ENCODE measurements around the gene ATP13A4.

The ATP13A4 gene

DNA sequence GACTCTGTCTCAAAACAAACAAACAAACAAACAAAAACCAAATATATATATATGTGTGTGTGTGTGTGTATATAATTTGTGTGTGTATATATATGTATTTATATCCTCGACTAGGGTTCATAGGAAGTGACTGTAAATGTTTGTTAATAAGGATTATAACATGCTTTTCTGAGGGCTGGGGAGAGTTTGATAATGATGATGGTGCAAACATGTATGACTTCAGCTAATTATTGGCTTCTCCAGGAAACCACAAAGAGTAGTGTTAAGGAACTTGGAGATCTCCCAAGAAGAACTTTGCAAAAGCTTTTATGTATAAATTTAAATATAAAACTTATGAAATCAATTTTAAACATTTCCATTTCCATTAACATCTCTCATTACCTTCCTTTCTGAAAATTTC, 34.4 kb upstream of the ATP13A4 start:
- H3K4me1 ChIP-seq (ENCODE audit: control insufficient read depth, insufficient read depth, low read length), result 0 out of 2 replicates have a peak, but pooled peaks cover 9% of the 10 kb centered on the region
- H3K4me3 ChIP-seq (ENCODE audit: low read depth, low read length), result no peak overlapping the region
- no peaks in the 10 kb centered on the region for H3K36me3 ChIP-seq (ENCODE audit: control insufficient read depth, insufficient read depth, low read length)
- H3K9me3 ChIP-seq (ENCODE audit: control insufficient read depth, insufficient read depth, low read depth, low read length), result no peaks in the 10 kb centered on the region
- H3K27ac ChIP-seq (ENCODE audit: low read depth, low read length), result no peak overlapping the region
- H3K9ac ChIP-seq (ENCODE audit: low read length), result no peak overlapping the region
- H3K27me3 ChIP-seq (ENCODE audit: control insufficient read depth, insufficient read depth, low read length), result no peaks in the 10 kb centered on the region; the same call in 1 of the 2 replicates

DNA sequence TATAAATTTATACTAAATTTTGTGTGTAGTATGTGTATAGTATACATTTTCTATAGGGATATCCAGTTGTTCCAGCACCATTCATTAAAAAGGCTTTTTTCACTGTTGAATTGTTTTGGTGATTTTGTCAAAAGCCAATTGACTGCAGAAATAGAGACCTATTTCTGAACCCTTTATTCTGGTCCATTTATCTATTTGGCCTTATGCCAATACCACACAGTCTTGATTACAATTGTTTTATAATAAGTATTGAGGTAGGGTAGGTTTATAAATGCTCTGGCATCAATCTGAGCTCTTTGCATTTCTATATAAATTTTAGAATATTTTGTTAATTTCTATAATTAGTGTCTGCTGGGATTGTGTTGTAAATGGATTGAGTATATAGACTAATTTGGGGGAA, 31.8 kb upstream of the ATP13A4 start:
- Histone ChIP-seq H3K9me3 (ENCODE audit: control insufficient read depth, insufficient read depth, low read depth, low read length) (no peaks in the 10 kb centered on the region), H3K4me1 (ENCODE audit: control insufficient read depth, insufficient read depth, low read length) (0 out of 2 replicates have a peak, but pooled peaks cover 6% of the 10 kb centered on the region), H3K9ac (ENCODE audit: low read length) (no peak overlapping the region), H3K27me3 (ENCODE audit: control insufficient read depth, insufficient read depth, low read length) (no peaks in the 10 kb centered on the region), H3K27ac (ENCODE audit: low read depth, low read length) (no peak overlapping the region), H3K4me3 (ENCODE audit: low read depth, low read length) (no peak overlapping the region), H3K36me3 (ENCODE audit: control insufficient read depth, insufficient read depth, low read length) (no peaks in the 10 kb centered on the region)

DNA sequence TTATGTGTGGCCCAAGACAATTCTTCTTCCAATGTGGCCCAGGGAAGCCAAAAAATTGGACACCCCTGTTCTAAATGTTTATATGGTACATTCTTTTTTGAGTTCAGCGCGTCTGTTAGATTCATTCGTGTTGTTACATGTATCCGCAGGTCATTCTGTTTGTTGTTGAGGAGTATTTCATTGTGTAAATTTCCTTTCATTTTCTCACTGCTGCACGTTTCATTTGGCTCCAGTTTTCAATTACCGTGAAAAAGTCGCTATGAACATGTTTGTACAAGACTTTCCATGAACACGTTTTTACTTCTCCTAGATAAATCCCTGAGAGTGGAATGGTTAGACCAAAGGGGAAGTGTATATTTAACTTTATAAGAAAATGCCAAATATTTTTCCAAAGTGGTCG, 30.8 kb upstream of the ATP13A4 start:
- no peaks in the 10 kb centered on the region for H3K27me3 ChIP-seq (ENCODE audit: control insufficient read depth, insufficient read depth, low read length)
- H3K9ac ChIP-seq (ENCODE audit: low read length), result no peak overlapping the region
- no peak overlapping the region for H3K27ac ChIP-seq (ENCODE audit: low read depth, low read length)
- H3K4me1 ChIP-seq (ENCODE audit: control insufficient read depth, insufficient read depth, low read length), result 0 out of 2 replicates have a peak, but pooled peaks cover 6% of the 10 kb centered on the region
- H3K36me3 ChIP-seq (ENCODE audit: control insufficient read depth, insufficient read depth, low read length), result no peaks in the 10 kb centered on the region
- H3K4me3 ChIP-seq (ENCODE audit: low read depth, low read length), result no peak overlapping the region
- no peaks in the 10 kb centered on the region for H3K9me3 ChIP-seq (ENCODE audit: control insufficient read depth, insufficient read depth, low read depth, low read length)

DNA sequence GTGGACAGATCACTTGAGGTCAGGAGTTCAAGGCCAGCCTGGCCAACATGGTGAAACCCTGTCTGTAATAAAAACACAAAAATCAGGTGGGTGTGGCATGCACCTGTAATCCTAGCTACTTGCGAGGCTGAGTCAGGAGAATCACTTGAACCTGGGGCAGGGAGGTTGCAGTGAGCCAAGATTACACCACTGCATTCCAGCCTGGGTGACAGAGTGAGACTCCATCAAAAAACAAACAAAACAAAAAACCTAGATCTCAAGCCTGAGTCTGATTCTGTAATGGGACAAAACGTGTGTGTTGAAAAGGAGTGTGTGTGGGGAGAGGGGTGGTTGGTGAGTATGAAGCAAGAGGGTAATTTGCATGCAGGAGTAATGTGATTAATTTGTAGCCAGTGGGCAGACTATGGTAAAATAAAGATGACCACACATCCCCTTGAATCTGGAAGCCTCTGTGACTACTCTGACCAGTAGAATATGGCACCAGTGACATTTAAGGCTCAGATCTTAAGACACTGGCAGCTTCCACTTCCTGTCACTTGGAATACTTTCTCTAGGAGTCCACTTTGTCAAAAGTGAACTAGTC, 19.9 kb upstream of the ATP13A4 start:
- no peak overlapping the region for H3K27ac ChIP-seq (ENCODE audit: low read depth, low read length)
- H3K27me3 ChIP-seq (ENCODE audit: control insufficient read depth, insufficient read depth, low read length), result no peaks in the 10 kb centered on the region
- no peak overlapping the region for H3K9ac ChIP-seq (ENCODE audit: low read length)
- H3K4me3 ChIP-seq (ENCODE audit: low read depth, low read length), result no peak overlapping the region
- 0 out of 2 replicates have a peak, but pooled peaks cover 2% of the 10 kb centered on the region for H3K4me1 ChIP-seq (ENCODE audit: control insufficient read depth, insufficient read depth, low read length)
- H3K9me3 ChIP-seq (ENCODE audit: control insufficient read depth, insufficient read depth, low read depth, low read length), result no peaks in the 10 kb centered on the region
- no peaks in the 10 kb centered on the region for H3K36me3 ChIP-seq (ENCODE audit: control insufficient read depth, insufficient read depth, low read length)

DNA sequence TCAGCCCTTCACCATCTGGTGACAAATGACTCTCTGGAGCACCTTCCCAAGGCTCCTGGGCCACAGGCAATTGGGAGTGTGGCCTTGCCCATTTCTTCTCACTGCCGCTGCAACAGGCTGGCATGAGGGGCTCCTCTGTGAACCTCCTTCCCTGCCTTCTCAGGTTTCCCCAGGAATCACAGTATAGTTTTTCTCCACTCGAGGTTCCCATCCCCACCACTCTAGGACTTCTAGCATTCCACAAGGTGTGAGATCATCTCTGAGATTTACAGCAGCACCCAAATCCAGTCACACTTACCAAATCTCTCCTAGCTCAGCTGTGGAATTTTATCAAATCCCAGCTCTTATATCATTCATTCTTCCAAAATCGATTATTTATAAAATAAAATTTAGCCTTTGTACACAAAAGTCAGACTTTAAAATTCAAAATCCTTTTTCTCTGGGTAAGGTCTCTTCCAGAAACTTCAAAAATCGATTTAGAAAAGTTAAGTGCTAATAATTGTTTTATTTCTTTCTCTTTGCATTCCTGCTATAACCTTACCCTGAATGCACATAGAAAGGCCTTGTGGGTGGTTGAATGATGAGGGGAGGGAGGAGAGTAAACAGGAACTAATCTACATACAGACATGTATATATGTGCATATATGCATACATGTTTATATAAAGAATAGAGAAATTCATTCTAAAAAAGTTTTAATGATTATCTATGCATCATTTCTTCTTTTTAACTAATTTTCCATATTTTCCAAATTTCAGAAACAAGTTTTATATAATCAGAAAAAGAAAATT, 18.9 kb upstream of the ATP13A4 start:
- 0 out of 2 replicates have a peak, but pooled peaks cover 2% of the 10 kb centered on the region for H3K4me1 ChIP-seq (ENCODE audit: control insufficient read depth, insufficient read depth, low read length)
- H3K9me3 ChIP-seq (ENCODE audit: control insufficient read depth, insufficient read depth, low read depth, low read length), result no peaks in the 10 kb centered on the region
- no peak overlapping the region for H3K9ac ChIP-seq (ENCODE audit: low read length)
- H3K27ac ChIP-seq (ENCODE audit: low read depth, low read length), result no peak overlapping the region
- H3K36me3 ChIP-seq (ENCODE audit: control insufficient read depth, insufficient read depth, low read length), result no peaks in the 10 kb centered on the region
- no peaks in the 10 kb centered on the region for H3K27me3 ChIP-seq (ENCODE audit: control insufficient read depth, insufficient read depth, low read length)
- no peak overlapping the region for H3K4me3 ChIP-seq (ENCODE audit: low read depth, low read length)

DNA sequence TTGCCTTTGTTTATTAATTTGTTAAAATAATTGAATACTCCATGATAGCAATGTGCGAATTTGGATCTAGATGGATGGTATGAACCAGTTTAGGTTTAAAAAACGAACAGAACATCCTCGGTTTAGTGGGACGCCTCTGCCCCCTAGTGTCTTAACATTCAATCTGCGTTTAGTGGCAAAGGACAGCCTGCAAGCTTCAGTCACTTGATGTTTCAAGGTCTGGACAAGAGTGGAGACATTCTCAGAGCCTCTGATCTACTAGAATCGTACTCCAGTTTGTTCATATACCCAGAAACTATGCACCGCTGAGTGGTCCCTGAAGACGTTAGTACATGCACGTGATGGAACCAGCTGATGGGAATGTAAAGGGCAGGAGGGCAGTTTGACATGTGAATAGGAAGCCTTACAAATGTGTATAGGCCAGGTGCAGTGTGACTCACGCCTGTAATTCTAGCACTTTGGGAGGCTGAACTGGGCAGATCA, 17.8 kb upstream of the ATP13A4 start:
- H3K9ac ChIP-seq (ENCODE audit: low read length), result no peak overlapping the region
- H3K27ac ChIP-seq (ENCODE audit: low read depth, low read length), result no peak overlapping the region
- H3K27me3 ChIP-seq (ENCODE audit: control insufficient read depth, insufficient read depth, low read length), result no peaks in the 10 kb centered on the region
- H3K4me1 ChIP-seq (ENCODE audit: control insufficient read depth, insufficient read depth, low read length), result 0 out of 2 replicates have a peak, but pooled peaks cover 2% of the 10 kb centered on the region
- H3K4me3 ChIP-seq (ENCODE audit: low read depth, low read length), result no peak overlapping the region
- H3K36me3 ChIP-seq (ENCODE audit: control insufficient read depth, insufficient read depth, low read length), result no peaks in the 10 kb centered on the region
- H3K9me3 ChIP-seq (ENCODE audit: control insufficient read depth, insufficient read depth, low read depth, low read length), result no peaks in the 10 kb centered on the region

DNA sequence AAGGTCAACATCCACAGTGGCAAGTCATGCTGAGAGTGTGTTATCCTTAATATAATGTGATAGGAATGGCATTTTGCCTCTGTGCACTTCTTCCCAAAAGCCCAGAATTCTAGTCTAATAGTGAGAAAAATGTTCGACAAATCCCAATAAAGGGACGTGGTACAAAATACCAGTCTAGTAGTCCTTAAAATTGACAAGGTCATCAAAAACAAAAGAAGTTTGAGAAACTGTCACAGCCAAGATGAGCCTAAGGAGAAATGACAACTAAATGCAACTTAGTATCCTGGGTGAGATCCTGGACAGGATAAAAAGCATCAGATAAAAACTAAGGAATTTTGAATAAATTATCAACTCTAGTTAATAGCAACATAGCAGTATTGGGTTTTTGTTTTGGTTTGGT, 14.4 kb upstream of the ATP13A4 start:
- H3K4me3 ChIP-seq (ENCODE audit: low read depth, low read length), result no peak overlapping the region
- H3K27me3 ChIP-seq (ENCODE audit: control insufficient read depth, insufficient read depth, low read length), result no peaks in the 10 kb centered on the region
- 0 out of 2 replicates have a peak, but pooled peaks cover 2% of the 10 kb centered on the region for H3K4me1 ChIP-seq (ENCODE audit: control insufficient read depth, insufficient read depth, low read length)
- no peaks in the 10 kb centered on the region for H3K9me3 ChIP-seq (ENCODE audit: control insufficient read depth, insufficient read depth, low read depth, low read length)
- H3K36me3 ChIP-seq (ENCODE audit: control insufficient read depth, insufficient read depth, low read length), result no peaks in the 10 kb centered on the region
- no peak overlapping the region for H3K27ac ChIP-seq (ENCODE audit: low read depth, low read length)
- H3K9ac ChIP-seq (ENCODE audit: low read length), result no peak overlapping the region

DNA sequence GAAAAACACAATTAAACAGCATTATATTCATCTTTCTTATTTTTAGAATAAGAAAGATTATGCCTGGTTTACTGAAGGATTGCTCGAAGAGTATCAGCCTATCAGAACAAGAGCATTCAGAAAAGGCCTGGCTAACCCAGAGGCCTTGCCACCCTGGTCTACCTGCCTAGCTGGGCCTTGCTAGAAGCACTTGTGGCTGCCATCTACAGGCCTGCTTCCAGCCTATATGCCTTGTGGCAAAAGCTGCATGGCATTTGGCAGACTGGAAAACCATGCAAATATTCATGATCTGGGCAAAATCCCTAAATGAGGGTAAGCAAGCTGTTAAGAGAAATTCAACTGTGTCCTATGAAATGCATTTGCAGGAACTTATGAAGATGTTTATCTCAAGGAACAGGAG, 9.3 kb upstream of the ATP13A4 start:
- no peaks in the 10 kb centered on the region for H3K36me3 ChIP-seq (ENCODE audit: control insufficient read depth, insufficient read depth, low read length)
- H3K27ac ChIP-seq (ENCODE audit: low read depth, low read length), result no peak overlapping the region
- no peaks in the 10 kb centered on the region for H3K27me3 ChIP-seq (ENCODE audit: control insufficient read depth, insufficient read depth, low read length)
- H3K4me3 ChIP-seq (ENCODE audit: low read depth, low read length), result no peak overlapping the region
- H3K4me1 ChIP-seq (ENCODE audit: control insufficient read depth, insufficient read depth, low read length), result no peaks in the 10 kb centered on the region
- H3K9ac ChIP-seq (ENCODE audit: low read length), result no peak overlapping the region
- H3K9me3 ChIP-seq (ENCODE audit: control insufficient read depth, insufficient read depth, low read depth, low read length), result no peaks in the 10 kb centered on the region

DNA sequence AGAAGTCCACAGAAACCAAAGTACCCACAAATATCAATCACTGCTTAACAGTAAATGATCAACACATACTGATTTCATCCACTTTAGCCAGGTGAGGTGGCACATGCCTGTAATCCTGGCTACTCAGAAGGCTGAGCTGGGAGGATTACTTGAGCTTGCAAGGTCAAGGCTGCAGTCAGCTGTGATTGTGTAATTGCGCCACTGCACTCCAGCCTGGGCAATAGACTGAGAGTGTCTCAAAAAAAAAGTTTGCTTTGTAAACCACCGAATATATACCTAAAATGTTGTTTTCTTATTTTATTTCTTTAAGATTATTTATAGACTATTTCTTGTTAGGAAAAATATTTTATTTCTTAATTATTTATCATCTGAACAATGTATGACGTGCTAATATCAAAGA, 8.7 kb upstream of the ATP13A4 start:
- Histone ChIP-seq H3K9ac (ENCODE audit: low read length) (no peak overlapping the region), H3K27ac (ENCODE audit: low read depth, low read length) (no peak overlapping the region), H3K27me3 (ENCODE audit: control insufficient read depth, insufficient read depth, low read length) (no peaks in the 10 kb centered on the region), H3K4me1 (ENCODE audit: control insufficient read depth, insufficient read depth, low read length) (no peaks in the 10 kb centered on the region), H3K9me3 (ENCODE audit: control insufficient read depth, insufficient read depth, low read depth, low read length) (no peaks in the 10 kb centered on the region), H3K36me3 (ENCODE audit: control insufficient read depth, insufficient read depth, low read length) (no peaks in the 10 kb centered on the region), H3K4me3 (ENCODE audit: low read depth, low read length) (no peak overlapping the region)

DNA sequence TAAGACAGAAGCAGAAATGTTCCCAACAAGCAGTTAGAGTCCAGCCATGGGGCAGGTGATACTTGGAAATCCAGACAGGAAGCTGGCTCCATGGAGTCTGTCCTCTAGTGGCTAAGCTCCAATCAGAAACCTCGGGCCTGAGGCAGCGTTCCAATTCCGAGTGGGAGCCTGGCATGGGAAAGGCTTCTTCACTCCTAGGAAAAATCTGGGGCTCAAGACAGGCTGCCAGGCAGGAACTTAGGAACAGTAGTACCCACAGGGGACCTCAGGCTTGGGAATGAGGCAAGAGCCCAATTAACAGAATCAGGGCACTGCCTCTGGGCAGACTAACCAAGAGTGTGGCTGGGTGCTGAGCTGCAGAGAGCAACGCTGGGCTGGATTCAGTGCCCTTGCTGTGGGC, 6.2 kb upstream of the ATP13A4 start:
- Histone ChIP-seq H3K36me3 (ENCODE audit: control insufficient read depth, insufficient read depth, low read length) (no peaks in the 10 kb centered on the region), H3K4me1 (ENCODE audit: control insufficient read depth, insufficient read depth, low read length) (no peaks in the 10 kb centered on the region), H3K27ac (ENCODE audit: low read depth, low read length) (no peak overlapping the region), H3K9ac (ENCODE audit: low read length) (no peak overlapping the region), H3K27me3 (ENCODE audit: control insufficient read depth, insufficient read depth, low read length) (no peaks in the 10 kb centered on the region), H3K9me3 (ENCODE audit: control insufficient read depth, insufficient read depth, low read depth, low read length) (no peaks in the 10 kb centered on the region), H3K4me3 (ENCODE audit: low read depth, low read length) (no peak overlapping the region)

DNA sequence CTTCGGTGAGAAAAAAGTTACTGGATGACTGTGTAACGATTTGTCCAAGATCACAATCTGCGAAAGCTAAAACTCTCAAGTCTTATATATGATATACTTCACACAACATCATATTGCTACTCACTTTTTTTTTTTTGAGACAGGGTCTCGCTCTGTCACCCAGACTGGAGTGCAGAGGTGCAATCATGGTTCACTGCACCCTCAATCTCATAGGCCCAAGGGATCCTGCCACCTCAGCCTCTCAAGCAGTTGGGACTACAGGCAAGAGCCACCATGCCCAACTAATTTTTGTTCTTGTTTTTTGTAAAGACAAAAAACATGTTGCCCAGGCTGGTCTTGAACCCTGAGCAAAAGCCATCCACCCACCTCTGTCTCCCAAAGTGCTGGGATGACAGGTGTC, 5.4 kb upstream of the ATP13A4 start:
- Histone ChIP-seq H3K9me3 (ENCODE audit: control insufficient read depth, insufficient read depth, low read depth, low read length) (no peaks in the 10 kb centered on the region), H3K36me3 (ENCODE audit: control insufficient read depth, insufficient read depth, low read length) (no peaks in the 10 kb centered on the region), H3K4me3 (ENCODE audit: low read depth, low read length) (no peak overlapping the region), H3K27ac (ENCODE audit: low read depth, low read length) (no peak overlapping the region), H3K27me3 (ENCODE audit: control insufficient read depth, insufficient read depth, low read length) (no peaks in the 10 kb centered on the region), H3K4me1 (ENCODE audit: control insufficient read depth, insufficient read depth, low read length) (peaks cover under 1% of the 10 kb centered on the region), H3K9ac (ENCODE audit: low read length) (no peak overlapping the region)

All from HUES6 (cell line).